Mononuclear cell (primary cell): Measurements from ENCODE around the gene LPP. TPM values are rescaled to one million over a fixed set of nuclear protein-coding genes. Genes with fewer than 3 reads are reported as not detected.

Experiments
- H3K27me3 ChIP-seq: 2 replicates; pipeline ENCODE4 v1.6.0; 2011; ENCODE audit warnings: low read length, control low read depth; ENCODE audit not compliant: insufficient read depth
- H3K4me1 ChIP-seq: 2 replicates; pipeline ENCODE4 v1.5.1; 2011; ENCODE audit warnings: mild to moderate bottlenecking, low read length, control low read depth; ENCODE audit not compliant: insufficient read depth
- H3K4me3 ChIP-seq: 2 replicates; pipeline ENCODE4 v1.5.1; 2011; ENCODE audit warnings: mild to moderate bottlenecking, low read length, moderate library complexity
- H3K9me3 ChIP-seq: 2 replicates; pipeline ENCODE4 v1.5.1; 2011; ENCODE audit warnings: low read depth, mild to moderate bottlenecking, control low read depth, low read length
- total RNA-seq: library from RNA; depleted of rRNA; stranded (reverse); fragments of >200 nt; gene quantifications from one replicate; pipeline ENCODE4 v1.2.3, GENCODE V29; 2012

Gene LPP
- total RNA-seq, 1 donor: 32.5 TPM

DNA sequence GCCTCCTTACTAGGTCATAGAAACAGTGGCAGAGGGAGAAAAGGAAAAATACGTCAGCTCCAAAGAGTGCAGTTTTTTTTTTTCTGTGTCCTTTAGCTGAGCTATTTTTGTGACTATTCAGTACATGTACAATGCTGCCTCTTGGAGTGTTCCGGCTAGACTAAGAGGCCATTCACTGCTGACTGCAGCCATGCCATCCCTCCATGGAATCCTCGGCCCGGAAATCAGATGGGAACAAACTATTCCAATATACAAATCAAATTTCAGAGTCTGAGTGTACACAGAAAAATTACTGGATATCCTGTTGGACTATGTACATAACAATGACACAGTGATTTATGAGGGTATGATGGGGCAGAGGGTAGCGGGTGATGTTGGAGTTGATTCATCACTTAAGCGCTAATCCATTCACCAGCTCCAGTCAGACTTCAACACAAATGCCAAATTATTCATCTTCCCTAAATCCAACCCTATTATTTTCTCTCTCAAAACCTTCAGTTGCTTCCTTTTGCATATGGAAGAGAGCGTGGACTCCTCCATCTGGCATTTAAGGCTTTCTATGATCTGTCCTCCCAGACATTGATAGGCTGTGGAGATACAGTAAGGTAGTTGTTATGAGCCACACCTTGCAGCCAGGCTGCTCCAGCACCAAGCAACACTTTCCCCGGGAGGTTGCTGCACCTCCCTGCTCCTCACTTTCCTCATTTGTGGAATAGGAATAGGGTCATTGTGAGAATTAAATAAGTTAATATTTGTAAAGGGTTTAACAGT is 109.1 kb downstream of the LPP start:
- H3K4me3 ChIP-seq: no peak overlapping the region
- no peaks in the 10 kb centered on the region for H3K27me3 ChIP-seq
- no peaks in the 10 kb centered on the region for H3K9me3 ChIP-seq
- H3K4me1 ChIP-seq: no peaks in the 10 kb centered on the region

DNA sequence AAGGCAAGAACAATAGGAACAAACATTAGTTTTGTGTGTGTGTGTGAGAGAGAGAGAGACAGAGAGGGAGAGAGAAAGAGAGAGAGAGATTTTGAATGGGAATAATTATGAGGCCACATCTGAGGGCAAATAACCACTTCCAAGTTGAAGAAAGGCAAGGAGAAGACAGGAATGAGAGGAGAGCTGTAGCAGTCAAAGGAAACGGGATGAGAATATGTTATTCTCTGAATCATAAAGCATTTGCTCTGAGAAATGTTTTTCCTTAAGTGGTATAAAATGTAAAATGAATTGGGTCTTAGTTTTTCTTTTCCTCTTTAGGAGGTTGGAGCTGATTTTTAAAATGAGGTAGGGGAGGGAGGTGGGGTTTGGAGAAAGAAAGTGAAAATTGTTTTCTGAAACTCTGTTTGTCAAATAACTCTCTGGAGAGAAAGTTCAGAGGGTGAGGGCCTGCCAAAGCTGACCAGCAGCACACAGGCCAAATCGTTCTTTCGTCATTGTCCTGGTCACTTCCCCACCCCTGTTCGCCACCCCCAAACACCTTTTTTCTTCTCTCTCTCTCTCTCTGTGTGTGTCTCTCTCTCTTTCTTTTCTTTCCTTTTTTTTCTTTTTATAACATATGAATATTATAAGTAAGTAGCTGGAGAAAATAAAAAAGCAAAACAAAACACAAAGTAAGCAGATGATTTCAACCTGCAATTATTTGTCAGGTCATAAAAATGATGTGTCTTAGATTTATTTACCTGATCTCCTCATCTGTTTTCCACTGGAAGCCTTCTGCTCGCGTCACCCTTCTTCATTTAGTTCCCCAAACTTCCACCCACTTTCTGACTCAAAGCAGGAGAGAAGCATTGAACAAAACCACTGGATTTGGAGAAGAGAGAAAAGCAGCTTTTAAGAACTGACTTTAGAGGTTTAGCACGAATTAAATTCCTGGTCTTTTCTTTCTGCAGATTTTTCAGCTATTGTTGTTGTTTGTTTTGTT is 110.6 kb downstream of the LPP start:
- H3K4me1 ChIP-seq: no peaks in the 10 kb centered on the region
- no peaks in the 10 kb centered on the region for H3K27me3 ChIP-seq
- no peak overlapping the region for H3K4me3 ChIP-seq
- no peaks in the 10 kb centered on the region for H3K9me3 ChIP-seq

DNA sequence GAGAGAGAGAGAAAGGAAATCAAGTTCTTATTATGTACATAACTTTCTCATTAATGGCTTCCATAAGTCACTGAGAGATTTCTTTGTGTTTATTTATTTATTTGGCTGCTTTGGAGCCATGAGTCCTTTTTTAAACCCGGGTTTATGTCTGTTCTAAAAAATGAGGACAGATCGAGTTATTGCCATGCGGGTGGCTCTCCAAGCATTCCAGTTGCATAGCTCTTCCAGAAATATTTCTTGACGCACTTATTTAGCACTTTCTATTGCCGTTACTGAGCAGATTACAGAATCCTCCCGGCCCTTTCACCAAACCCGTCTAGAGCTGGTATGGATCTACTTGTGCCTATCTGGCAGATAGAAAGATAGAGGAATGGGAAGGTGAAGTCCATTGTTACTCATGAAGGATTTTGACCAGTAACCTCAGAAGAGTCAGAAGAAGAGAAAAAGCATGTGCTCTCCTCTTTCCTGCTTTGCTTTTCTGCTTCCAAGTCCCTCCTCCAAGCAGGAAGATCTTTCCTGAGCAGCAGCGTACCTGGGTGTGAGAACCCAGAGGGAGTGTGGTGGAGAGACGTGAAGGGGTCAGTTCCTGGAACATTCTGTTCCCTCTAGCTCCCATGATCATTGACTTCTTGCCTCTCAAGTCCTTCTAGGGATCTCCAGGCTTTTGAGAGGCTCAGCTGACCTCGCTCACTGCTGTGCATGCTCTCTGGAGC is 112.8 kb downstream of the LPP start:
- Histone ChIP-seq H3K4me3 (no peak overlapping the region), H3K27me3 (no peaks in the 10 kb centered on the region), H3K4me1 (peaks cover 14% of the 10 kb centered on the region), H3K9me3 (no peaks in the 10 kb centered on the region)

DNA sequence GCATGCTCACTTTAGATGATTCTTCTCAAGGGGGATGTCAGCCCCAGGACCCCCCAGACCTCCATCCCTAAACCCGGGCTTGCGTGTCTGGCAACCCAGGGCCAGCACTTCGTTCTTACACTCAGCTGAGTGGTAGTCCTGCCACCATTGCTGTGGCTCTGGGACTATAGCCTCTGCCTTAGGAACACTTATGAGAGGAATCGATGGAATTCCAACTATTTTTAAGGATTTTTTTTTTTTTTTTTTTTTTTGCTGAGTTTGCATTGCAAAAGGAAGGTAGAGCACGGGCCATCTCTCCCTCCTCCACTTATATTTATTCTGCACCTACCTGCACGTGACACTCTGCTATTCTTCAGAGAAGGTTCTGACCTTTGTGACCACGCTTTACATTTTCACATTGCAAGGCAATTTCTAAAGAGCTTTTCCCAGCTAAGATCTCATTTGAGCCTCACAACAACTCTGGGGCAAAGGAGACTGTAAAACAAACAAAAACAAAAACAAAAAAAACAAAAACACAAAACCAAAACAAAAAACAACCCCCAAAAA is 113.9 kb downstream of the LPP start:
- peaks cover 21% of the 10 kb centered on the region for H3K4me1 ChIP-seq
- no peaks in the 10 kb centered on the region for H3K27me3 ChIP-seq
- no peaks in the 10 kb centered on the region for H3K9me3 ChIP-seq
- H3K4me3 ChIP-seq: no peak overlapping the region

DNA sequence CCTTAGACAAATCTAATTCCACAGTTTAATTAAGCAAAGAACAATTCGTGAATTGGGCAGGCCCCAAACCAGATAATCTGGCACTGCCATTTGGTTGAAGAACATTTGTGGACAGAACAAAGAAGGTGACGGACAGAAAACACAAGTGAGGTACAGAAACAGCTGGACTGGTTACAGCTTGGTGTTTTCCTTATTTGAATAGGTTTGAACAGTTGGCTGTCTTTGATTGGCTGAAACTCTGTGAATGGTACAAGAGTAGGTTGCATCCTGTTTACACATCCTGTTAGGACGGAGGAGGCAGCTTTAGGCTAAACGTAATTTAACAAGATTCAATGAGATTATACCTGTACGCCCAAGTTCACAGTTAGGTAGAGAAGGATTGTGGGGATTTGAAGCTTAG is 114.4 kb downstream of the LPP start:
- Histone ChIP-seq H3K4me1 (peaks cover 21% of the 10 kb centered on the region), H3K4me3 (no peak overlapping the region), H3K27me3 (no peaks in the 10 kb centered on the region), H3K9me3 (no peaks in the 10 kb centered on the region)

DNA sequence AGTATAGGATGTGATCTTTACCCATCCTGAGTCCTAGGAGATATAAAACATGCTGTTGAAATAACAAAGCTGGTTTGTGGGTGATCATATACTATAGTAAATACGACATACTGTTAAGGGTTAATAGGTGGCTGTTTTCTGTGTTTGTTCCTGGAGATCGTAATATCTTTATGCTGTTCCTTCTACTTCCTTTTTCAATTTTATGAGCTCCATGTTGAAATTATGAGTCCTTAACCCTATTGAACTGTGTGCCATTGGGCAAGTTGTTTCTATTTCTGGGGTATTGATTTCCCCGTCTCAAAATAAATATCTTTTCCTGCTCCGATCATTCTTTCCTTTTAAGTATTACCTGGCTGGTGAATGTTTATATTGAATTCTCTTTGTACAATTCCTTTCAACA is 115.1 kb downstream of the LPP start:
- Histone ChIP-seq H3K4me3 (no peak overlapping the region), H3K27me3 (no peaks in the 10 kb centered on the region), H3K9me3 (no peaks in the 10 kb centered on the region), H3K4me1 (peaks cover 21% of the 10 kb centered on the region)

DNA sequence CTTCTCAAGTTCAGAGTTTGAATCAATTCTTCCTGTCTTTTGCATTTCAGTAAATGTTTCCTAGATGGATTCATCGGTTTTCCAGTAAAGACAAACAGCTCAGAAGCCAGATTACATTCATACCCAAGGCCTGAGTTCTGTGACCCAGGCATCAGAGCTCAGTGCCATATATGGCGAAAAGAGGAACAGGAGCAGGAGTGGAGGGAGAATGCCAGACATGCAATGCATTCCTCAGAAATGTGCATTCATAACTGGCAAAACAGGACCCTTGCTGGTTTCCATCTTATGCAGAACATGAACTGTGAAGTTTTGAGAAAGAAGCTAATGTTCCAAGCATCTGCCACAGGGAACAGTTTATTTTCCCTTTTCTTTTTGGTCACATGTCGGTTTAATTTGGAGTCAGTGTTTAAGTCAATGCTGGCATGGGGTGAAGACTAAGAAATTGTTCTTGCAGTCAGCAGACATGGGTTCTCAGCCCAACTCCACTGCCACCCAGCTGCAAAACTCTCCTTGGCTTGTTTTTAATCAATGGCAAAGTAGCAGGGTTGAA is 116.5 kb downstream of the LPP start:
- Histone ChIP-seq H3K4me3 (no peak overlapping the region), H3K27me3 (no peaks in the 10 kb centered on the region), H3K9me3 (no peaks in the 10 kb centered on the region), H3K4me1 (peaks cover 21% of the 10 kb centered on the region)

DNA sequence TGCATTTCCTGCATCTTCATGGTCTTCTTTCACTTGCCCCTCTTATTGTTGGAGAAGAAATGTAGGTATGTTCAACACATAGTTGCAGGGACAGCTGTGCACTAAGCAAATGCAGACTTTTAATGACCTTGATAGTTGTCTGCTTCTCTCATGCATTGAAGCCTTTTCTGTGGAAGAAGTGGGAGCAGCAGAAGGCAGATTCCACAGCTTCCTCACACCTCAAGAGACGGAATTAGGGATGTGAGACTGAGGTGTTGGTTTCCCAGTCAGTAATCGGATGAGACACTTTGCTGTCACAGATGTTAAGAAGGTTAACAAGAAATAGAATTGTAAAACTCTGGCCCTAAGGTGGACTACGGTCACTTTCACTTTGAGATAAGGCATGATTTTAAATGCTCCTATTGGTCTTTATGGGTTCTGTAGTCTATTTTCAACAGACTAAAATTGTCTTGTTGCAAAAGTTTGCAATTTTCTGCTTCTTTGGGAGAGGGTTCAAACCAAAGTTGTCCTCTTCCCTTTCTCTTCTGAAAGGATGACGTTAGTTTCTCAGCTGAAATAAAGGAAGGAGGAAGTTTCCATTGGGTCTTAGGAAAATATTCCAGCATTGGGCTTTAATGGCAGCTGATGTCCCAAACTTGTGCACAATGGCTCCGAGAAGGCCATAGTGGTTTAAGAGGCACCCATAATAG is 117.4 kb downstream of the LPP start:
- Histone ChIP-seq H3K27me3 (no peaks in the 10 kb centered on the region), H3K4me1 (peaks cover 21% of the 10 kb centered on the region)

DNA sequence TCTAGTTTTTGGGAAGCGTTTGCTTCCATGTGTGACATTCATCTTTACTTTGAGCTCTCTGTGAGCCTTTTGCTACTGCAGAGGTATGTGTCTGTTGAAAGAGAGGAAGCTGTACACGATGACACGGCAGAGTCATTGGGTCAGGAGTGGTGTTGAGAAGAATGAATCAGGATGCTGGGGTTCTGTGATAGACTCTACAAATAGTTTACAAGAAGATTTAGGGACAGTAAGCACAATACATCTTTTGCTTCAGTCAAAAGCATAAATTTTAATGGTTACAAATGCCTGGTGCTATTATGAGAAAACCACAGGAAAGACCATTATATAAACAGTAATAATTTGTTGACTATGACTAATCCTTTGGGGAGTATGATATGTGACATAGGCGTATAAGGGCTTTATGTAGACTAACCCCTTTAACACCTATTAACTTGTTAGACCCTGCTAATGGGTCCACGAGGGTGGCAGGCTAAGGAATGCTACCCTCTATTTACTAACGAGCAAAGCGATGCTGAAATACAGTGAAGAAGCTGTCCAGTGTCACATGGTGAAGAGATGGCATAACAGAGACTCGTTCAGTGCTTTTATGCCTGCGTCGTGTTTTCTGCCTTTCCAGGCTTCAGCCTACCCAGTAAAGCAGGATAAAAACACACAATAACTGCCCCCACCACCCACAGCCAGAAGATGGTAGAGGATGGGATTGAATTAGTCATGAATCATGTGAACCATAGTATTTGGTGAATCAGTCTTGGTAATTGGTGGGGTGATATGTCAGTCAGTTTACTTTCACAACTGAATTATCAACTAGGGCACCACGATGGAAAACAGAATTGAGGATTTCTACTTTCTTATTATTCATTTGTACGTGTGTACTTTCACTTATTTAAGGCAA is 118.8 kb downstream of the LPP start:
- H3K9me3 ChIP-seq: no peaks in the 10 kb centered on the region
- peaks cover 21% of the 10 kb centered on the region for H3K4me1 ChIP-seq
- no peaks in the 10 kb centered on the region for H3K27me3 ChIP-seq
- H3K4me3 ChIP-seq: no peak overlapping the region

More for the DNA sequence above, 117.4 kb downstream of the LPP start:
- Histone ChIP-seq H3K9me3 (no peaks in the 10 kb centered on the region), H3K4me3 (no peak overlapping the region)

DNA sequence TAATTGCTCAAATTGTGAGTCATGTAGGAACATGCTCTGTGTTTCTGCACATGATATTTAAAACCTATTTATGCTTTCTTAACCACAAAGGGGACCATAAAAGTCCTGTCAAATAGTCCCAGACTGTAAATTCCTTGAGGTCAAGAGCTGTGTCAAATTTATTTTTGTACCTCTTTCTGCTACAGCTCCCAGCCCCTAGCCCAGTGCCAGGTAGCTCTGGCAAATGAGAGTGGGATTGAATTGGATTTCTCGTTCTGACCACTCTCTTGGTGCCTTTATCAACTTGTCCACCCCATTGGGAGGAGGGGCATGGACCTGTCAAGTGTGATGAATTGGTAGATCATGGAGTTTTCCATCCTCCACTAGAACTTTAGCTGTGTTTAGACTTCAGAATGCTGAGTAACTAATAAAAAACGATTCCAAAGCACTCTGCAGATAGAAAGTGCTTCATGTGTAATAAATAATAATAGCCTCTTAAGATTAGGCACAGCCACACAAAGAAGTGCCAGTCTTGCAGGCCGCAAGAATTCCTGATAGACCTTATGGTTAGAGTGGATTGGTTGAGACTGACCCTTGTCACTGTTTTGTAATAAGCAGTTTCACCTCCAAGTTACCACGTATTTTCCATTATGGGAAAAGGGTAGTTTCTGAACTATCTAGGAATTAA is 120.4 kb downstream of the LPP start:
- Histone ChIP-seq H3K9me3 (no peaks in the 10 kb centered on the region), H3K27me3 (no peaks in the 10 kb centered on the region), H3K4me3 (no peak overlapping the region), H3K4me1 (peaks cover 21% of the 10 kb centered on the region)

DNA sequence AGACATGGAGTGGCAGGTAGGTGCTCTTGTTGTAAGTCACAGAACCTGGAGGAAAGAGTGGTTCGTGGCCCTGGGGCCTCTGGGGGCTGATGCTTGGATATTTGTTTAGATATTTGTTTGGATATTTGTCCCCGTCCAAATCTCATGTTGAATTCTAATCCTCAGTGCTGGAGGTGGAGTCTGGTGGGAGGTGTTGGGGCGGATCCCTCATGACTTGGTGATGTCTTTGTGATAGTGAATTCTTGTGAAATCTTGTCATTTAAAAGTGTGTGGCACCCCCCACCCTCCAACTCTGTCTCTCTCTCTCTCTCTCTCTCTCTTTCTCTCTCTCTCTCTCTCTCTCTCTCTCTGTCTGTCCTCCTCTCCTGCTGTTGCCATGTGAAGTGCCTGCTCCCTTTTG is 122.4 kb downstream of the LPP start:
- Histone ChIP-seq H3K4me3 (no peak overlapping the region), H3K27me3 (no peaks in the 10 kb centered on the region), H3K9me3 (no peaks in the 10 kb centered on the region), H3K4me1 (peaks cover 10% of the 10 kb centered on the region)

DNA sequence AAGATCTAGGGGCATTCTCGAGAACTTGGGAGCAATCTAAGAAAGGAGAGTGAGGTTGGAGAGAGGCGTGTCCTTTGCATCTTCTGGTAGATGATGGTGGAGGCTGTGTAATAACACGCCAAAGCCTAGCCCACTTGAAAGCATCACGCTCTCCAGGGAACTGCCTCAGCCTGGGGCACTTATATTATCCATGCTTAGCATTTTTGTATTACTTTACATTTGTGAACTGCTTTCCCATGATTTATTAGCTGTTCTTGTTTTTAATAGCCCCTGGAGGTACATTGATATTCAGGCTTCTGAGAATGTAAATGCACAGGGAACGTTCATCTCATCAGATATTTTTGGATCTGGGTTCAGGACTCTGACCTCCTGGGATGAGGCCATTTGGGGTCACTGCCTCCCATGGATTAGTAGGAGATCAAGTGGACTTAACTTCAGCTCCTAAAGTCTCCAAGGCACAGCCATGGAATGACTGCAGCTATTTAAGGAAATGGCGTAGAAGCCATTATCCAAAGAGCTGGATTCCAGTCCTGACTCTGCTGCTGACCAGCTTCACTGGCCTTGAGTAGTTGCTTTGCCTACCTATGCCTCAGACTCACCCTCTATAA is 124.9 kb downstream of the LPP start:
- no peak overlapping the region for H3K4me3 ChIP-seq
- H3K27me3 ChIP-seq: no peaks in the 10 kb centered on the region
- H3K9me3 ChIP-seq: no peaks in the 10 kb centered on the region
- H3K4me1 ChIP-seq: no peaks in the 10 kb centered on the region
